ENCODE measurements around the gene SSH2. TPM values are rescaled to one million over a fixed set of nuclear protein-coding genes. Genes with fewer than 3 reads are reported as not detected.

SSH2 gene
- total RNA-seq, 1 experiment from 2014 or later = 45.1 TPM

DNA sequence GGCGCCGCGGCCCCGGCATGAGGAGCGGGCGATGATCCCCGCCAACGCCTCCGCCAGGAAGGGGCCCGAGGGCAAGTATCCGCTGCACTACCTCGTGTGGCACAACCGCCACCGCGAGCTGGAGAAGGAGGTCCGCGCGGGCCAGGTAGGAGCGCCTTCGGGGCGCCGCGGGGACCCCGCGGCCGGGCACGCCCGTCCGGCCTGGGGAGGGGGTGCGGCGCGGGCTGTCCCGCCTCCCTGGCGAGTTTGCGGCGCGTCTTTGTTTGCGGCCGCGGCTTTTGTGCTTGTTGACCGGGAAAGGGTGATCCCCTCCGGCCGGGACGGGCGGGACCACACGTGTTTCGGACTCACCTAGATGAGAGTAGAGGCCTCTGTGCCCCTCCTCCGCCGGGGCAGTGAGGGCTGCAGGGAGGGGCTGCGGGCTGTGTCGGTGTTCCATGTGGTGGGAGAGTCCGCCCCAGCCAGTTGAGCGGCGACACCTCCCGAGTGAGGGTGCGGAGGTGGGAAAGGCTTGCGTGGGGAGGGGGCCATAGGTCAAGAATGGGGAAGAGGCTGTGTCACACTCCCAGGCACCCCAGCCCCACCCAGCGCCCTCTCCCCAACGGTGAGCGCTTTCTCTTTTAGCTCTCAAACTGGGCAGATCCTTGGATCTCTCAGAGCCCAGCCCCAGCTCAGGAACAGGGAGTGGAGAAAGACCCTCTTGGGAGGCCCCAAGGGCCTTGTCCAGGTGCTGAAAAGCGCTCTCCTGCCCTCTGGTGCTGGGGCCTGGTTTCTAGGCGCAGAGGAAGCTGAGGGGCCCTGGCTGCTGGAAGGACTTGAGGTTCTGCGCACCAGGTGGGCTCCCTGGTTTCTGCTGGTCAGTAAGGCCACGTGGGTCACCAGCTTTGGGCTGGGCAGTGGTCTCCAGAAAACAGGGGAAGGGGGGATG, 336.2 kb downstream of the SSH2 start:
- H3K4me3 ChIP-seq = peak overlapping the region; percentile 72
- DNase-seq = peak in 1 of 2 experiments; percentile 43
- H3F3A ChIP-seq (ENCODE audit: insufficient read depth, low read depth) = peaks cover 30% of the 10 kb centered on the region
- H3K4me2 ChIP-seq = peak overlapping the region; percentile 91
- no peaks in the 10 kb centered on the region for H3K9me3 ChIP-seq (ENCODE audit: insufficient read depth, low read depth)
- ChIA-PET CTCF (interaction anchor here (0.8 kb wide), 1 partner anchor 31 kb away, joined by 3 read pairs; no protein-coding TSS in a partner anchor), POLR2A (ENCODE audit: unreplicated experiment) (interaction anchor here (0.6 to 1.0 kb wide), 3 partner anchors 25 to 47 kb away, joined by 3 to 5 read pairs (median 4); no protein-coding TSS in a partner anchor)
- H4K20me1 ChIP-seq (ENCODE audit: insufficient read depth) = no peaks in the 10 kb centered on the region; the same call in none of the 2 replicates
- no peaks in the 10 kb centered on the region for H3K36me3 ChIP-seq (ENCODE audit: low read depth)
- H2AFZ ChIP-seq = peak overlapping the region; percentile 77
- peak overlapping the region; percentile 52 for H3K27ac ChIP-seq
- no peaks in the 10 kb centered on the region for H3K27me3 ChIP-seq (ENCODE audit: insufficient read depth, low read depth)
- BruUV-seq (replicated peaks) = TSS peak; percentile 19
- H3K9me2 ChIP-seq (ENCODE audit: insufficient read depth) = no peaks in the 10 kb centered on the region
- intact Hi-C loops (cut with micrococcal nuclease; ENCODE audit: unreplicated experiment) = loop anchor here (1.0 to 5.0 kb wide), 2 partner anchors 45 to 193 kb away; no protein-coding TSS in a partner anchor
- peaks cover 36% of the 10 kb centered on the region for H3K4me1 ChIP-seq (replicated peaks; ENCODE audit: insufficient read depth)
- peaks cover 38% of the 10 kb centered on the region for H3K79me2 ChIP-seq (ENCODE audit: low read depth)
- TF ChIP-seq EZH2 (IDR thresholded peaks at IDR 0.05; ENCODE audit: low read depth) (no peak), CTCF (conservative IDR thresholded peaks at IDR 0.05) (no peak; the same call in 1 of the 2 replicates)

DNA sequence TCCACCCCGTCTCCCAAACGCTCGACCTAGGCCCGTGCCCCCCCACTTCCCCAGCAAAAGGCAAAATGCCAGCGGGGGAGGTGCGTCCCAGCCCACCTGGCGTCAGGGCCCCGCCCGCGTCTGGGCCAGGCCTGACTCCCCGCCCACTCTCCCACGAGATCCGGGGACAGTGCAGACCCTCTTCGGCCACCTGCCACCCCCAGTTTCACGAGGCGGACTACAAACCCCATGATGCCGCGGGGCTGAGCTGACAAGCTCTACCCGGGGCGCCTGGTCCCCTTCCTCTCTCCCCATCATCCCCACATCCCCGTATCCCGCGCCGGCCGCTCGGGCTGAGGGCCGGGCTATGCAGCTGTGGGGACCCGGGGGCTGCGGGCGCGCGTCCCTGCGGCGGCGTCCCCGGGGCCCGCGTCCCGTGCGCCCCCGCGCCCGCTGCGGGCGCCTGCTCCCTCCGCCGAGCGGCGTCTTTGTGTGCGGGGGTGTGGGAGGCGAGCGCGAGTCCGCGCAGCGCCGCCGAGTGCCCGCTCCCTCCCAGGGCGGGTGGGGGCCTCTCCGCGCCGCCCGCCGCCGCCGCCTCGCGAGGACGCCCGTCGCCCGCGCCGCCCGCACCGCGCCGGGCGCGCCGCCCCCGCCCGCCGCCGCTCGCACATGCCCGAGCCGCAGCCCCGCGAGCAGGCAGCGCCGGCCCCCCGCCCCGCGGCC, 337.0 kb downstream of the SSH2 start, which contains the start of gene ANKRD13B:
Gene ANKRD13B (plus strand): TSS at position 283 of the 702 bp plus-strand sequence. CDS start 490 bp downstream, outside the sequence.
- peak within 1 kb of the TSS; percentile 72 for H3K4me3 ChIP-seq
- H2AFZ ChIP-seq = peak within 1 kb of the TSS; percentile 77
- H3K9me2 ChIP-seq (ENCODE audit: insufficient read depth) = no peaks in the 10 kb centered on the region
- peaks cover 38% of the 10 kb centered on the region for H3K4me1 ChIP-seq (replicated peaks; ENCODE audit: insufficient read depth)
- no peaks in the 10 kb centered on the region for H3K36me3 ChIP-seq (ENCODE audit: low read depth)
- H3K4me2 ChIP-seq = peak within 1 kb of the TSS; percentile 91
- H3K79me2 ChIP-seq (ENCODE audit: low read depth) = peaks cover 47% of the 10 kb centered on the region
- ChIA-PET CTCF (interaction anchor here (0.7 to 1.5 kb wide), 3 partner anchors 24 to 223 kb away, joined by 3 to 5 read pairs (median 3); no protein-coding TSS in a partner anchor), POLR2A (ENCODE audit: unreplicated experiment) (interaction anchor here (0.6 kb wide), 1 partner anchor 48 kb away, joined by 5 read pairs; no protein-coding TSS in a partner anchor)
- DNase-seq = peak; percentile 8 to 45
- H3F3A ChIP-seq (ENCODE audit: insufficient read depth, low read depth) = peaks cover 30% of the 10 kb centered on the region
- TF ChIP-seq EZH2 (IDR thresholded peaks at IDR 0.05; ENCODE audit: low read depth) (no peak), CTCF (conservative IDR thresholded peaks at IDR 0.05) (no peak)
- no peaks in the 10 kb centered on the region for H3K27me3 ChIP-seq (ENCODE audit: insufficient read depth, low read depth)
- no TSS peak for BruUV-seq (replicated peaks)
- intact Hi-C loops (cut with micrococcal nuclease; ENCODE audit: unreplicated experiment) = loop anchor here (5.0 kb wide), 1 partner anchor 194 kb away; no protein-coding TSS in a partner anchor
- H3K9me3 ChIP-seq (ENCODE audit: insufficient read depth, low read depth) = no peaks in the 10 kb centered on the region
- H4K20me1 ChIP-seq (ENCODE audit: insufficient read depth) = peaks cover 3% of the 10 kb centered on the region
- H3K27ac ChIP-seq = peak within 1 kb of the TSS; percentile 41
